ENCODE data around the gene CHRNB2.

CHRNB2 gene

GRCh38 chr1:154546264-154547063, 21.1 kb upstream of the CHRNB2 start (continued):
- TF ChIP-seq, protein P1, sequence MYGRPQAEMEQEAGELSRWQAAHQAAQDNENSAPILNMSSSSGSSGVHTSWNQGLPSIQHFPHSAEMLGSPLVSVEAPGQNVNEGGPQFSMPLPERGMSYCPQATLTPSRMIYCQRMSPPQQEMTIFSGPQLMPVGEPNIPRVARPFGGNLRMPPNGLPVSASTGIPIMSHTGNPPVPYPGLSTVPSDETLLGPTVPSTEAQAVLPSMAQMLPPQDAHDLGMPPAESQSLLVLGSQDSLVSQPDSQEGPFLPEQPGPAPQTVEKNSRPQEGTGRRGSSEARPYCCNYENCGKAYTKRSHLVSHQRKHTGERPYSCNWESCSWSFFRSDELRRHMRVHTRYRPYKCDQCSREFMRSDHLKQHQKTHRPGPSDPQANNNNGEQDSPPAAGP (tag by site-specific recombination; IDR thresholded peaks at IDR 0.05), result no peak
- TF ChIP-seq ZNF580 (tag by site-specific recombination; IDR thresholded peaks at IDR 0.05) (no peak), ZSCAN18 (tag by site-specific recombination; IDR thresholded peaks at IDR 0.05) (no peak), ZNF654 (tag by site-specific recombination; IDR thresholded peaks at IDR 0.05; ENCODE audit: low read depth) (peak; percentile 74), TCF7L2 (IDR thresholded peaks at IDR 0.05; ENCODE audit: borderline replicate concordance, low read depth, low read length) (no peak)
- TF ChIP-seq, protein P2, sequence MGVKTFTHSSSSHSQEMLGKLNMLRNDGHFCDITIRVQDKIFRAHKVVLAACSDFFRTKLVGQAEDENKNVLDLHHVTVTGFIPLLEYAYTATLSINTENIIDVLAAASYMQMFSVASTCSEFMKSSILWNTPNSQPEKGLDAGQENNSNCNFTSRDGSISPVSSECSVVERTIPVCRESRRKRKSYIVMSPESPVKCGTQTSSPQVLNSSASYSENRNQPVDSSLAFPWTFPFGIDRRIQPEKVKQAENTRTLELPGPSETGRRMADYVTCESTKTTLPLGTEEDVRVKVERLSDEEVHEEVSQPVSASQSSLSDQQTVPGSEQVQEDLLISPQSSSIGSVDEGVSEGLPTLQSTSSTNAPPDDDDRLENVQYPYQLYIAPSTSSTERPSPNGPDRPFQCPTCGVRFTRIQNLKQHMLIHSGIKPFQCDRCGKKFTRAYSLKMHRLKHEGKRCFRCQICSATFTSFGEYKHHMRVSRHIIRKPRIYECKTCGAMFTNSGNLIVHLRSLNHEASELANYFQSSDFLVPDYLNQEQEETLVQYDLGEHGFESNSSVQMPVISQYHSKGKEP (tag by site-specific recombination; IDR thresholded peaks at IDR 0.05), result no peak
- TF ChIP-seq, protein P3, sequence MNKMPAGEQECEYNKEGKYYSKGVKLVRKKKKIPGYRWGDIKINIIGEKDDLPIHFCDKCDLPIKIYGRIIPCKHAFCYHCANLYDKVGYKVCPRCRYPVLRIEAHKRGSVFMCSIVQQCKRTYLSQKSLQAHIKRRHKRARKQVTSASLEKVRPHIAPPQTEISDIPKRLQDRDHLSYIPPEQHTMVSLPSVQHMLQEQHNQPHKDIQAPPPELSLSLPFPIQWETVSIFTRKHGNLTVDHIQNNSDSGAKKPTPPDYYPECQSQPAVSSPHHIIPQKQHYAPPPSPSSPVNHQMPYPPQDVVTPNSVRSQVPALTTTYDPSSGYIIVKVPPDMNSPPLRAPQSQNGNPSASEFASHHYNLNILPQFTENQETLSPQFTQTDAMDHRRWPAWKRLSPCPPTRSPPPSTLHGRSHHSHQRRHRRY (tag by site-specific recombination; IDR thresholded peaks at IDR 0.05), result no peak
- TF ChIP-seq, protein P4, sequence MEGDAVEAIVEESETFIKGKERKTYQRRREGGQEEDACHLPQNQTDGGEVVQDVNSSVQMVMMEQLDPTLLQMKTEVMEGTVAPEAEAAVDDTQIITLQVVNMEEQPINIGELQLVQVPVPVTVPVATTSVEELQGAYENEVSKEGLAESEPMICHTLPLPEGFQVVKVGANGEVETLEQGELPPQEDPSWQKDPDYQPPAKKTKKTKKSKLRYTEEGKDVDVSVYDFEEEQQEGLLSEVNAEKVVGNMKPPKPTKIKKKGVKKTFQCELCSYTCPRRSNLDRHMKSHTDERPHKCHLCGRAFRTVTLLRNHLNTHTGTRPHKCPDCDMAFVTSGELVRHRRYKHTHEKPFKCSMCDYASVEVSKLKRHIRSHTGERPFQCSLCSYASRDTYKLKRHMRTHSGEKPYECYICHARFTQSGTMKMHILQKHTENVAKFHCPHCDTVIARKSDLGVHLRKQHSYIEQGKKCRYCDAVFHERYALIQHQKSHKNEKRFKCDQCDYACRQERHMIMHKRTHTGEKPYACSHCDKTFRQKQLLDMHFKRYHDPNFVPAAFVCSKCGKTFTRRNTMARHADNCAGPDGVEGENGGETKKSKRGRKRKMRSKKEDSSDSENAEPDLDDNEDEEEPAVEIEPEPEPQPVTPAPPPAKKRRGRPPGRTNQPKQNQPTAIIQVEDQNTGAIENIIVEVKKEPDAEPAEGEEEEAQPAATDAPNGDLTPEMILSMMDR (tag by site-specific recombination; IDR thresholded peaks at IDR 0.05), result peak; percentile 64

GRCh38 chr1:154547105-154547732, 20.4 kb upstream of the CHRNB2 start:
- Histone ChIP-seq H3K27ac (ENCODE audit: extremely low read depth, low read depth, low read length) (no peak overlapping the region), H3K4me1 (ENCODE audit: control insufficient read depth, insufficient read depth, low read length) (no peaks in the 10 kb centered on the region), H3K4me3 (ENCODE audit: low read depth, low read length) (no peak overlapping the region), H3K9me3 (ENCODE audit: control insufficient read depth, insufficient read depth, low read depth, low read length) (no peaks in the 10 kb centered on the region), H3K36me3 (ENCODE audit: control insufficient read depth in 2 of 2, insufficient read depth in 1 of 2, low read length in 2 of 2) (peaks cover 13 to 43% of the 10 kb centered on the region in 2 experiments)
- ChIA-PET POLR2A (interaction anchor here (0.6 to 1.2 kb wide), 3 partner anchors 11 to 238 kb away, joined by 4 to 8 read pairs (median 5); no protein-coding TSS in a partner anchor), CTCF (interaction anchor here (0.5 to 6.6 kb wide), 46 partner anchors 8 to 538 kb away, joined by 3 to 205 read pairs (median 4); partner anchors contain the start of gene ATP8B2)
- TF ChIP-seq ZBTB26 (tag by site-specific recombination; optimal IDR thresholded peaks at IDR 0.05), result no peak

- no peaks in the 10 kb centered on the region for H3K9me3 ChIP-seq (ENCODE audit: control insufficient read depth, insufficient read depth, low read depth, low read length)
- CTCF ChIA-PET, result interaction anchor here (0.7 to 6.6 kb wide), 2 partner anchors 68 to 202 kb away, joined by 4 to 205 read pairs; no protein-coding TSS in a partner anchor
- POLR2A ChIA-PET, result no interaction called here
- peaks cover 16 to 51% of the 10 kb centered on the region in 2 experiments for H3K36me3 ChIP-seq (ENCODE audit: control insufficient read depth in 2 of 2, insufficient read depth in 1 of 2, low read length in 2 of 2)
- H3K4me3 ChIP-seq (ENCODE audit: low read depth, low read length), result no peak overlapping the region
- no peaks in the 10 kb centered on the region for H3K4me1 ChIP-seq (ENCODE audit: control insufficient read depth, insufficient read depth, low read length)
- no peak overlapping the region for H3K27ac ChIP-seq (ENCODE audit: extremely low read depth, low read depth, low read length)
- TF ChIP-seq ZIC2 (tag by site-specific recombination; IDR thresholded peaks at IDR 0.05) (no peak), SP2 (tag by site-specific recombination; IDR thresholded peaks at IDR 0.05) (no peak), TRIM28 (IDR thresholded peaks at IDR 0.05; ENCODE audit: borderline replicate concordance, low read length) (no peak), ZFP41 (tag by site-specific recombination; IDR thresholded peaks at IDR 0.05; ENCODE audit: borderline replicate concordance) (no peak), MYNN (tag by site-specific recombination; IDR thresholded peaks at IDR 0.05; ENCODE audit: borderline replicate concordance) (no peak), ZNF223 (tag by site-specific recombination; IDR thresholded peaks at IDR 0.05) (no peak), GLIS1 (tag by site-specific recombination; IDR thresholded peaks at IDR 0.05) (no peak)
- TF ChIP-seq, protein P5, sequence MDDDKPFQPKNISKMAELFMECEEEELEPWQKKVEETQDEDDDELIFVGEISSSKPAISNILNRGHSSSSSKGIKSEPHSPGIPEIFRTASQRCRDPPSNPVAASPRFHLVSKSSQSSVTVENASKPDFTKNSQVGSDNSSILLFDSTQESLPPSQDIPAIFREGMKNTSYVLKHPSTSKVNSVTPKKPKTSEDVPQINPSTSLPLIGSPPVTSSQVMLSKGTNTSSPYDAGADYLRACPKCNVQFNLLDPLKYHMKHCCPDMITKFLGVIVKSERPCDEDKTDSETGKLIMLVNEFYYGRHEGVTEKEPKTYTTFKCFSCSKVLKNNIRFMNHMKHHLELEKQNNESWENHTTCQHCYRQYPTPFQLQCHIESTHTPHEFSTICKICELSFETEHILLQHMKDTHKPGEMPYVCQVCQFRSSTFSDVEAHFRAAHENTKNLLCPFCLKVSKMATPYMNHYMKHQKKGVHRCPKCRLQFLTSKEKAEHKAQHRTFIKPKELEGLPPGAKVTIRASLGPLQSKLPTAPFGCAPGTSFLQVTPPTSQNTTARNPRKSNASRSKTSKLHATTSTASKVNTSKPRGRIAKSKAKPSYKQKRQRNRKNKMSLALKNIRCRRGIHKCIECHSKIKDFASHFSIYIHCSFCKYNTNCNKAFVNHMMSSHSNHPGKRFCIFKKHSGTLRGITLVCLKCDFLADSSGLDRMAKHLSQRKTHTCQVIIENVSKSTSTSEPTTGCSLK (tag by site-specific recombination; IDR thresholded peaks at IDR 0.05), result no peak
Measured at GRCh38 chr1:154548028-154548427, 19.6 kb upstream of the CHRNB2 start.

Data from HEK293 (cell line).